Liver (tissue), 3 donors: Measurements from ENCODE around the gene PRRX1.

Experiments
- ATF3 ChIP-seq: IDR thresholded peaks from 2 replicates; pipeline ENCODE4 v1.6.1; 2016; ENCODE audit warnings: antibody characterized with exemption
- CTCF ChIP-seq: fragments of 150-350 bp; IDR thresholded peaks from 2 replicates; pipeline ENCODE4 v1.5.1; 2017; ENCODE audit warnings: improper control_type of control experiment, low read depth, low read length; ENCODE audit not compliant: missing input control
- EGR1 ChIP-seq, 2 donors: IDR thresholded peaks; 2 replicates each; pipeline ENCODE4 v1.6.1; 2016 to 2018; ENCODE audit warnings: antibody characterized with exemption in 2 of 2, low read depth in 2 of 2
- FOXA1 ChIP-seq: IDR thresholded peaks from 2 replicates; pipeline ENCODE4 v1.6.1; 2016; ENCODE audit warnings: antibody characterized with exemption
- GABPA ChIP-seq, 2 donors: IDR thresholded peaks in 1 of 2; conservative IDR thresholded peaks in 1 of 2; 2 replicates each; pipeline ENCODE4 v1.6.1; 2016; ENCODE audit warnings: antibody characterized with exemption in 2 of 2, mild to moderate bottlenecking in 1 of 2, moderate library complexity in 1 of 2
- RAD21 ChIP-seq, 2 donors: IDR thresholded peaks; 2 replicates each; pipeline ENCODE4 v1.6.1; 2016; ENCODE audit warnings: antibody characterized with exemption in 2 of 2, mild to moderate bottlenecking in 2 of 2
- RXRA ChIP-seq, 2 donors: IDR thresholded peaks; 2 replicates each; pipeline ENCODE4 v1.6.1; 2017 to 2018; ENCODE audit warnings: antibody characterized with exemption in 2 of 2, mild to moderate bottlenecking in 1 of 2
- SP1 ChIP-seq: IDR thresholded peaks from 2 replicates; pipeline ENCODE4 v1.6.1; 2018; ENCODE audit warnings: antibody characterized with exemption, mild to moderate bottlenecking
- YY1 ChIP-seq: IDR thresholded peaks from 2 replicates; pipeline ENCODE4 v1.6.1; 2016; ENCODE audit warnings: antibody characterized with exemption, mild to moderate bottlenecking
- TF ChIP-seq, protein P1 (sequence below): IDR thresholded peaks from 2 replicates; pipeline ENCODE4 v1.6.1; 2016; ENCODE audit warnings: antibody characterized with exemption
- TF ChIP-seq, protein P2 (sequence below): IDR thresholded peaks from 2 replicates; pipeline ENCODE4 v1.6.1; 2016; ENCODE audit warnings: antibody characterized with exemption, mild to moderate bottlenecking
- donor health status: healthy.
- donor health status: healthy.

DNA sequence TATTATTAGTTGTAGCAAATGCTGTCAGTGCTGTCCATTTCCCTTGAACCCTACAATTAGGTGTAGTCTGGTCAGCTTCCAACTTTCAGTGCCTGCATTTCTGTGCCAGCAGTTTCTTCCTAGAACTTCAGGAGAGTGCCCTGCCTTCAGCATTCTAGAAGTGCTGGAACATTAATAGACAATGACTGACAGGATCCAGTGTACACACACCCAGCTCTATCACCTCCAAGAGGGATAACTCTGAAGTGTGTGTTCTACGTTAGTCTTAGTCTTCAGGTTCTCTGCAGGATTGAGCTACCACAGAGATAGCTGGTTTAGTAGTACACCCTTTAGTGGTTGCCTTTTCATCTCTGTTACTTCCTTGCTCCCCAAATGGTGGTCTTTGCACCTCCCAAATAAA is 61.4 kb downstream of the PRRX1 start:
- TF ChIP-seq CTCF, result no peak
- TF ChIP-seq RXRA (IDR thresholded peaks at IDR 0.05), result no peak
- no peak for TF ChIP-seq GABPA (IDR thresholded peaks at IDR 0.05 in 1 of 2, conservative IDR thresholded peaks at IDR 0.05 in 1 of 2)
- TF ChIP-seq, protein P1, sequence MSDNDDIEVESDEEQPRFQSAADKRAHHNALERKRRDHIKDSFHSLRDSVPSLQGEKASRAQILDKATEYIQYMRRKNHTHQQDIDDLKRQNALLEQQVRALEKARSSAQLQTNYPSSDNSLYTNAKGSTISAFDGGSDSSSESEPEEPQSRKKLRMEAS, result no peak
- no peak for TF ChIP-seq EGR1 (IDR thresholded peaks at IDR 0.05; ENCODE audit: low read depth in 2 of 2)
- no peak for TF ChIP-seq RAD21 (IDR thresholded peaks at IDR 0.05)
- TF ChIP-seq FOXA1, result no peak
- TF ChIP-seq, protein P2, sequence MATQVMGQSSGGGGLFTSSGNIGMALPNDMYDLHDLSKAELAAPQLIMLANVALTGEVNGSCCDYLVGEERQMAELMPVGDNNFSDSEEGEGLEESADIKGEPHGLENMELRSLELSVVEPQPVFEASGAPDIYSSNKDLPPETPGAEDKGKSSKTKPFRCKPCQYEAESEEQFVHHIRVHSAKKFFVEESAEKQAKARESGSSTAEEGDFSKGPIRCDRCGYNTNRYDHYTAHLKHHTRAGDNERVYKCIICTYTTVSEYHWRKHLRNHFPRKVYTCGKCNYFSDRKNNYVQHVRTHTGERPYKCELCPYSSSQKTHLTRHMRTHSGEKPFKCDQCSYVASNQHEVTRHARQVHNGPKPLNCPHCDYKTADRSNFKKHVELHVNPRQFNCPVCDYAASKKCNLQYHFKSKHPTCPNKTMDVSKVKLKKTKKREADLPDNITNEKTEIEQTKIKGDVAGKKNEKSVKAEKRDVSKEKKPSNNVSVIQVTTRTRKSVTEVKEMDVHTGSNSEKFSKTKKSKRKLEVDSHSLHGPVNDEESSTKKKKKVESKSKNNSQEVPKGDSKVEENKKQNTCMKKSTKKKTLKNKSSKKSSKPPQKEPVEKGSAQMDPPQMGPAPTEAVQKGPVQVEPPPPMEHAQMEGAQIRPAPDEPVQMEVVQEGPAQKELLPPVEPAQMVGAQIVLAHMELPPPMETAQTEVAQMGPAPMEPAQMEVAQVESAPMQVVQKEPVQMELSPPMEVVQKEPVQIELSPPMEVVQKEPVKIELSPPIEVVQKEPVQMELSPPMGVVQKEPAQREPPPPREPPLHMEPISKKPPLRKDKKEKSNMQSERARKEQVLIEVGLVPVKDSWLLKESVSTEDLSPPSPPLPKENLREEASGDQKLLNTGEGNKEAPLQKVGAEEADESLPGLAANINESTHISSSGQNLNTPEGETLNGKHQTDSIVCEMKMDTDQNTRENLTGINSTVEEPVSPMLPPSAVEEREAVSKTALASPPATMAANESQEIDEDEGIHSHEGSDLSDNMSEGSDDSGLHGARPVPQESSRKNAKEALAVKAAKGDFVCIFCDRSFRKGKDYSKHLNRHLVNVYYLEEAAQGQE, result no peak
- no peak for TF ChIP-seq ATF3
- no peak for TF ChIP-seq SP1
- TF ChIP-seq YY1, result no peak
